HUES64 (cell line): ENCODE results near the gene C16orf95.

Experiments used
- H3K27ac ChIP-seq: 2 replicates; pipeline ENCODE4 v1.7.0; 2013; ENCODE audit warnings: low read depth, low read length, inconsistent platforms
- H3K27me3 ChIP-seq: 2 replicates; pipeline ENCODE4 v1.6.1; 2013; ENCODE audit warnings: mild to moderate bottlenecking, low read length; ENCODE audit not compliant: insufficient read depth
- H3K36me3 ChIP-seq: 2 replicates; pipeline ENCODE4 v1.6.1; 2013; ENCODE audit warnings: mild to moderate bottlenecking, low read length; ENCODE audit not compliant: insufficient read depth
- H3K4me1 ChIP-seq: 2 replicates; pipeline ENCODE4 v1.6.1; 2013; ENCODE audit warnings: mild to moderate bottlenecking, low read length, moderate library complexity; ENCODE audit not compliant: insufficient read depth
- H3K4me3 ChIP-seq: 2 replicates; pipeline ENCODE4 v1.5.1; 2013; ENCODE audit warnings: mild to moderate bottlenecking, low read length, moderate library complexity
- H3K9ac ChIP-seq: 2 replicates; pipeline ENCODE4 v1.6.1; 2013; ENCODE audit warnings: mild to moderate bottlenecking, low read depth, low read length
- H3K9me3 ChIP-seq: 2 replicates; pipeline ENCODE4 v1.6.1; 2013; ENCODE audit warnings: low read depth, low read length; ENCODE audit not compliant: insufficient read depth
- WGBS: fragments of 150-250, 120-280 bp; methylation state at CpG from one replicate; pipeline ENCODE4 v1.1.7; 2013; ENCODE audit warnings: missing lambda C conversion rate; 5-methylcytosine and 5-hydroxymethylcytosine counted together

Gene C16orf95

DNA sequence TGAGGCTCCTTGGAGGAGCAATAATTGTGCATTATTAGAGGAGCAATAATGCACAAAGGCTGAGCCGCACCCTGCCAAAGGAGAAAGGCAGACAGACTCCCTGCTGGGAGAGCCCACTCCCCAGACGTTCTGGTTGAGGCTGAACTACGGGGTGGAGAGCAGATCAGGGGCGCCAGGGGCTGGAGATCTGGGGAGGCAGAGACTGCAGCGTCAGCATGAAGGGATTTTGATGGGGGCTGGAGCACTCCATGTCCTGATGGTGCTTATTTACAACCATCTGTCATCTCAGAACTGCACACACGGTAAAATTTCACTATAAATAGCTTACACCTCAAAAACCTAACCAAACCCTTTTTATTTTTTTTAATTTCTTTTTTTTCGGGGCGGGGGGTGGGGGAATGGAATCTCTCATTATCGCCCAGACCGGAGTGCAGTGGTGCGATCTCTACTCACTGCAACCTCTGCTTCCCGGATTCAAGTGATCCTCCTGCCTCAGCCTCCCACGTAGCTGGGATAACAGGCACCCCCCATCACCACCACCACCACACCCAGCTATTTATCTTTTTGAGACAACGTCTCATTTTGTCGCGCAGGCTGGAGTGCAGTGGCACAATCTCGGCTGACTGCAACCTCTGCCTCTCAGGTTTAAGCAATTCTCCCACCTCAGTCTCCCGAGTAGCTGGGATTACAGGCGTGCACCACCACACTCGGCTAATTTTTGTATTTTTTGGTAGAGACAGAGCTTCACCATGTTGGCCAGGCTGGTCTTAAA lies 4.3 kb upstream of the C16orf95 start:
- no peaks in the 10 kb centered on the region; the same call in 1 of the 2 replicates for H3K36me3 ChIP-seq
- WGBS = 88% methylated on average over 20 of the region's 20 CpGs
- H3K9ac ChIP-seq = no peak overlapping the region
- no peaks in the 10 kb centered on the region for H3K27me3 ChIP-seq
- H3K9me3 ChIP-seq = no peaks in the 10 kb centered on the region
- H3K4me1 ChIP-seq = 0 out of 2 replicates have a peak, but pooled peaks cover 4% of the 10 kb centered on the region
- H3K4me3 ChIP-seq = no peak overlapping the region
- no peak overlapping the region for H3K27ac ChIP-seq

DNA sequence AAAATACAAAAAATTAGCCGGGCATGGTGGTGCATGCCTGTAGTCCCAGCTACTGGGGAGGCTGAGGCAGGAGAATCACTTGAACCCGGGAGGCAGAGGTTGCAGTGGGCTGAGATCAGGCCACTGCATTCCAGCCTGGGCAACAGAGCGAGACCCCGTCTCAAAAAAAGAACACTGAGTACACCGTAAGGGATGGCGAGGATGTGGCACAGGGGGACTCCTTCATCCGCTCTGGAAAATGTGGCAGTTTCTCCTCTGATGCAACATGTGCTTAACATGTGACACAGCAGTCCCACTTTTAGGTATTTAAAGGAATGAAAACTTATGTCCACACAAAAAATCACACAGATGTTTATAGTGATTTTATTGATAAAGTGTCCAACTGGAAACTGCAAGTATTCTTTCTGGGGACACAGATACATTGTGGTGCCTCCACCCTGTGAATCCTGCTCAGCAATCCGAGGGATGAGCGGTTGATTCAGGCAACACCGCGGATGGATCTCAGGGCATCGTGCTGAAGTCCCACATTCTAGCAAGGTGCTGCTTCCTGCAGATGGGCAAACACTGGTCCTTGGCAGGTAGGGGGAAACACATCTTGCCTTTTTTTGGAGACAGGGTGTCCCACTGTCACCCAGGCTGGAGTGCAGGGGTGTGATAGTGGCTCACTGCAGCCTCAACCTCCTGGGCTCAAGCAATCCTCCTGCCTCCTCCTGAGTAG lies 3.5 kb upstream of the C16orf95 start:
- H3K27me3 ChIP-seq = no peaks in the 10 kb centered on the region

GRCh38 chr16:87319997-87320491 lies 2.9 kb upstream of the C16orf95 start:
- Histone ChIP-seq H3K27ac (no peak overlapping the region), H3K9ac (no peak overlapping the region), H3K27me3 (no peaks in the 10 kb centered on the region), H3K4me1 (0 out of 2 replicates have a peak, but pooled peaks cover 4% of the 10 kb centered on the region), H3K36me3 (no peaks in the 10 kb centered on the region; the same call in 1 of the 2 replicates), H3K4me3 (no peak overlapping the region), H3K9me3 (no peaks in the 10 kb centered on the region)
- 93% methylated on average over 7 of the region's 7 CpGs for WGBS

More for the DNA sequence above, 3.5 kb upstream of the C16orf95 start:
- Histone ChIP-seq H3K4me3 (no peak overlapping the region), H3K9ac (no peak overlapping the region), H3K36me3 (no peaks in the 10 kb centered on the region; the same call in 1 of the 2 replicates), H3K27ac (no peak overlapping the region), H3K4me1 (0 out of 2 replicates have a peak, but pooled peaks cover 4% of the 10 kb centered on the region), H3K9me3 (no peaks in the 10 kb centered on the region)
- WGBS = 94% methylated on average over 12 of the region's 12 CpGs

DNA sequence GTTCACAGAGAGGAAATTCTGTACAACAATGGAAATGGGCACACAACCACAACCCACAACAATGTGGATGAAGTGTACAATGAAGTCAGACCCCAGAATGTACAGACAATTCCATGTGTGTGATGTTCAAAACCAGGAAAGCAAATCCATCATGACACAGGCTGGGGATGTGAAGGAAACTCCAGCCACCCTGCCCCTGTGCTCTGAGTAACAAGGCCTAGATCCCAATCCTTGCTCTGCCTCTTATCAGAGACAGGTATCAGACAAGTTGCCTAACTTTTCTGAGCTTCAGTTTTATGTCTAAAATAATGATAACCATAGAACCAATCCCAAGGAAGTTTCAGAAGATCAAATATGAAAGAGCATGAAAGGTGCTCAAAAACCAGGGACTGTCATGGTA lies 1.8 kb upstream of the C16orf95 start:
- H3K9ac ChIP-seq = no peak overlapping the region
- H3K4me3 ChIP-seq = peak overlapping the region; percentile 84; the same call in 1 of the 2 replicates
- 0 out of 2 replicates have a peak, but pooled peaks cover 4% of the 10 kb centered on the region for H3K4me1 ChIP-seq

DNA sequence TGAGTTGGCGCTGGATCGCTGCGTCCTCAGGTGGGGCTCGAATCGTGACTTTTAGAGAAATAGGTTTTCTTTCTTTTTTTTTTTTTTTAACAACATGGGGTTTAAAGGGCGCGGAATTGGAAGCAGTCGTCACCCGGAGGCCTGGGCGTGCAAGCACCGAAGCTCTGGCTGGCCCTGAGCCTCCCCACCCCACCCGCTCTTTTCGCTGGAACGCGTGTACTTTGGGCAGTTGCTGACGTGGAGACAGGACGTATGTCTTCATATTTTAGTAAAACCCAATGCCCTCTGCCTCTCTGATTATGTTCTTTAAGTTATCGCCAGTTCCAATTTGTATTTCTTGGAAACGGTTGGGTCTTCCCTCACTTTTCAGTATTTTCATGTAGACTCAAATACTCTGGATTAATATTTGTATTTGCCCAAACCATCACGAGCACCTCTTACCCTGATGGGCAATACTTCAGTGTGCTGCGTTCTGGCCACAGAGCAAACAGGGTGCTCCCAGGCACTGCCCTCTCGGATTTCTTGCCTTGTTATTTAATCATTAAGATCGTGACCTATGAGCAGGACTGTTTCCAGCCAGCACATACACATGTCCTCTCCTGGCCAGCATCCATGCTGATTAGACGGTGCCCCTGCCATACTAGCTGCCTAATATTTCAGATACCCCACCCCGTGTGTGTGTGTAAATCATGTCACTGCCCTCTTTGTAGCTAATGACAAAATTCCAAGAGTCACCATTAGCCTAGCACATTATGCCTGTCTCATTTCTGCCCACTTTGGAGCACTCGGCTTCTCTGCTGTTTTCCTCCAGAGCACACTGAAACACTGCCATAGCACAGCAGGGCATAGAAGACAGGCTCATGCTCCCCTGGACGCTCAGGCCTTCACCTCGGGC lies 805 bp upstream of the C16orf95 start:
- H3K27ac ChIP-seq = peak overlapping the region; percentile 93
- H3K9ac ChIP-seq = peak overlapping the region; percentile 97
- peak overlapping the region; percentile 84 for H3K4me3 ChIP-seq
- WGBS = 16% methylated on average over 24 of the region's 28 CpGs
- H3K9me3 ChIP-seq = no peaks in the 10 kb centered on the region
- 0 out of 2 replicates have a peak, but pooled peaks cover 4% of the 10 kb centered on the region for H3K4me1 ChIP-seq
- no peaks in the 10 kb centered on the region for H3K27me3 ChIP-seq
- no peaks in the 10 kb centered on the region; the same call in 1 of the 2 replicates for H3K36me3 ChIP-seq

More for the DNA sequence above, 1.8 kb upstream of the C16orf95 start:
- Histone ChIP-seq H3K9me3 (no peaks in the 10 kb centered on the region), H3K27ac (no peak overlapping the region), H3K27me3 (no peaks in the 10 kb centered on the region), H3K36me3 (no peaks in the 10 kb centered on the region; the same call in 1 of the 2 replicates)

GRCh38 chr16:87316450-87316922 lies 706 bp downstream of the C16orf95 start:
- no peaks in the 10 kb centered on the region; the same call in 1 of the 2 replicates for H3K36me3 ChIP-seq
- no peaks in the 10 kb centered on the region for H3K27me3 ChIP-seq
- 93% methylated on average over 3 of the region's 4 CpGs for WGBS
- H3K27ac ChIP-seq = no peak overlapping the region
- H3K4me1 ChIP-seq = 0 out of 2 replicates have a peak, but pooled peaks cover 4% of the 10 kb centered on the region
- H3K9me3 ChIP-seq = no peaks in the 10 kb centered on the region
- no peak overlapping the region for H3K9ac ChIP-seq
- peak overlapping the region; percentile 84 for H3K4me3 ChIP-seq

DNA sequence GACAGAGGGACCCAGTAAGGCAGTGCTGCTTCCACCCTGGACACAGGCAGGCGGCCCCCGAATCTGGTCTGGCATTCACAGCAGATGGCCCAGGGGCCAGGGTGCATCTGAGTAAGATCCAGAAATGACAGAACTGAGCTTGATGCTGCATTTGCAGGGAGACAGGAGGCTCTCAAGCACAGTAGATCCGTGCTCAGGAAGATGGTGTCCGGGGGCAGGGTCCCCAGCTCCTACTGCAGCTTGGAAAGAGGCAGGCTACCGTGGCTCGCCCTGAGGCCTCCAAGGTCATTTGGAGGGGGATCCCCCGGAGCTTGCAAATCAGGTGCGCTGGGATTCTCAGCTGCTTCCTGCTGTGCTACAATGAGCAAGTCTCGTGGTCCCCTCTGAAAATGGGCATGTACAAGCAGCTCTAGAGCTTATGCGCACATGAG lies 2.2 kb downstream of the C16orf95 start:
- no peak overlapping the region for H3K4me3 ChIP-seq
- no peaks in the 10 kb centered on the region; the same call in 1 of the 2 replicates for H3K36me3 ChIP-seq
- WGBS = 91% methylated on average over 10 of the region's 10 CpGs
- 0 out of 2 replicates have a peak, but pooled peaks cover 4% of the 10 kb centered on the region for H3K4me1 ChIP-seq
- H3K27ac ChIP-seq = no peak overlapping the region
- no peaks in the 10 kb centered on the region for H3K27me3 ChIP-seq
- H3K9me3 ChIP-seq = no peaks in the 10 kb centered on the region
- no peak overlapping the region for H3K9ac ChIP-seq

- Histone ChIP-seq H3K4me3 (no peak overlapping the region), H3K9ac (no peak overlapping the region), H3K27ac (no peak overlapping the region), H3K4me1 (no peaks in the 10 kb centered on the region), H3K36me3 (no peaks in the 10 kb centered on the region), H3K9me3 (peaks cover 3% of the 10 kb centered on the region; the same call in 1 of the 2 replicates), H3K27me3 (no peaks in the 10 kb centered on the region)
- WGBS = 90% methylated on average over 7 of the region's 7 CpGs
These were observed 5.2 kb downstream of the C16orf95 start for GRCh38 chr16:87312008-87312407.

- no peak overlapping the region for H3K4me3 ChIP-seq
- H3K9me3 ChIP-seq = peaks cover 3% of the 10 kb centered on the region; the same call in 1 of the 2 replicates
- H3K9ac ChIP-seq = no peak overlapping the region
- 93% methylated on average over 5 of the region's 5 CpGs for WGBS
- H3K27ac ChIP-seq = no peak overlapping the region
- no peaks in the 10 kb centered on the region for H3K27me3 ChIP-seq
- H3K36me3 ChIP-seq = no peaks in the 10 kb centered on the region
- H3K4me1 ChIP-seq = peaks cover 3% of the 10 kb centered on the region; the same call in 1 of the 2 replicates
These were observed 5.8 kb downstream of the C16orf95 start for GRCh38 chr16:87311387-87311786.

DNA sequence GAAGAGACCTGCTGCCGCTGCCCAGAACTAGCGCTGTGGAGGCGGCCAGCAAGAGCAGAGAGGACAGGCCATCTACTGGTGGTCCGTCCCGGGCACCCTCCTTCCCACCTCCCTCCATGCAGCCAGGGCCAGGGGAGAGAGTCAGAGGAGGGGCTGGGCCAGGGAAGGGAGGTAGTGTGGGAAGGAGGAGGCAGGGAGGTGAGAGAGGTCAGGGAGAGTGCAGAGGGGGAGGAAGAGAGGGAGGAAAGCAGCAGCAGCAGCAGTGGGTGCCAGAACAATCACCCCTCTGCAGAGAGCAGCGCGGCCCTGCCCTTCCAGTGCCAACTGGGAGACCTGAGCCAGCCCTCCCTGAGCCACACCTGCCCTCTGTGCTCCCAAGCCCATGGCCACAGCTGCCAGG lies 6.6 kb downstream of the C16orf95 start:
- Histone ChIP-seq H3K4me1 (peaks cover 9% of the 10 kb centered on the region; the same call in 1 of the 2 replicates), H3K27me3 (no peaks in the 10 kb centered on the region), H3K4me3 (no peak overlapping the region), H3K9me3 (peaks cover 3% of the 10 kb centered on the region; the same call in 1 of the 2 replicates), H3K36me3 (no peaks in the 10 kb centered on the region), H3K9ac (no peak overlapping the region), H3K27ac (no peak overlapping the region)
- WGBS = 92% methylated on average over 5 of the region's 7 CpGs
